Vagina (tissue), 2 donors: ENCODE data around the gene SMIM10L1.

Experiments used
- POLR2A ChIP-seq, 2 donors: fragments of 450-650 bp; IDR thresholded peaks; one replicate each; pipeline ENCODE4 v1.6.1; 2017; ENCODE audit warnings: antibody characterized with exemption in 2 of 2, mild to moderate bottlenecking in 2 of 2, moderate library complexity in 2 of 2
- TF ChIP-seq, protein P1 (sequence below), 3 experiments: fragments of 450-650 bp in 2 of 3; fragments of 200-600 bp in 1 of 3; sonication (generic) in 1 of 3; IDR thresholded peaks; one replicate each; pipeline ENCODE4 v1.5.1; 2017 to 2019; ENCODE audit warnings: antibody characterized with exemption in 3 of 3, mild to moderate bottlenecking in 2 of 3, moderate library complexity in 2 of 3

DNA sequence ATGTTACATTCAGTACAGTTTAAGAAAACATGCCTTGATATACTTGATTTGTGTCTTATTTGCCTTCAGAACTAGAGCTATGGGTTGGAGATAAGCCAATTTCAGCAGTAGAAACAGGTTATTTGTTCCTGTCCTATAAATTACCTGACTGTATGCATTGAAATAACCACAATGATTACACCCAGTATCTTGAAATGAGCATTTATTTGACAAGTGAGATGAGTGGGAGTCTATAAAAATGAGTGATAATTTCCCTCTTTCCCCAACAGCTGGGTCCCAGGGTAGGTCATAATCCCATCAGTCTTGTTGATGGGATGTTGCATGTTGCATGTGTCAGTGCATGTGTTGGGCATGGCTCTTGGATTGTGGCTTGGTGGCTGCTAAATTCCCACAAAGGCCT, 12.0 kb downstream of the SMIM10L1 start:
- TF ChIP-seq, protein P1, sequence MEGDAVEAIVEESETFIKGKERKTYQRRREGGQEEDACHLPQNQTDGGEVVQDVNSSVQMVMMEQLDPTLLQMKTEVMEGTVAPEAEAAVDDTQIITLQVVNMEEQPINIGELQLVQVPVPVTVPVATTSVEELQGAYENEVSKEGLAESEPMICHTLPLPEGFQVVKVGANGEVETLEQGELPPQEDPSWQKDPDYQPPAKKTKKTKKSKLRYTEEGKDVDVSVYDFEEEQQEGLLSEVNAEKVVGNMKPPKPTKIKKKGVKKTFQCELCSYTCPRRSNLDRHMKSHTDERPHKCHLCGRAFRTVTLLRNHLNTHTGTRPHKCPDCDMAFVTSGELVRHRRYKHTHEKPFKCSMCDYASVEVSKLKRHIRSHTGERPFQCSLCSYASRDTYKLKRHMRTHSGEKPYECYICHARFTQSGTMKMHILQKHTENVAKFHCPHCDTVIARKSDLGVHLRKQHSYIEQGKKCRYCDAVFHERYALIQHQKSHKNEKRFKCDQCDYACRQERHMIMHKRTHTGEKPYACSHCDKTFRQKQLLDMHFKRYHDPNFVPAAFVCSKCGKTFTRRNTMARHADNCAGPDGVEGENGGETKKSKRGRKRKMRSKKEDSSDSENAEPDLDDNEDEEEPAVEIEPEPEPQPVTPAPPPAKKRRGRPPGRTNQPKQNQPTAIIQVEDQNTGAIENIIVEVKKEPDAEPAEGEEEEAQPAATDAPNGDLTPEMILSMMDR (IDR thresholded peaks at IDR 0.05), result no peak
- TF ChIP-seq POLR2A (IDR thresholded peaks at IDR 0.05), result no peak
